Stimulated activated CD8-positive, alpha-beta memory T cell treated with anti-CD3 and anti-CD28 coated beads, Interleukin-4, amount 100 ng/mL, for 24 hours (primary cell): ENCODE data around the gene PIAS4.
A peak's percentile ranks its signal among the peaks of the same experiment; 100 is the strongest.

Experiments used
- DNase-seq: peaks from one replicate; pipeline ENCODE4 v3.0.0-alpha.2; 2020; ENCODE audit warnings: low read depth

The PIAS4 gene

DNA sequence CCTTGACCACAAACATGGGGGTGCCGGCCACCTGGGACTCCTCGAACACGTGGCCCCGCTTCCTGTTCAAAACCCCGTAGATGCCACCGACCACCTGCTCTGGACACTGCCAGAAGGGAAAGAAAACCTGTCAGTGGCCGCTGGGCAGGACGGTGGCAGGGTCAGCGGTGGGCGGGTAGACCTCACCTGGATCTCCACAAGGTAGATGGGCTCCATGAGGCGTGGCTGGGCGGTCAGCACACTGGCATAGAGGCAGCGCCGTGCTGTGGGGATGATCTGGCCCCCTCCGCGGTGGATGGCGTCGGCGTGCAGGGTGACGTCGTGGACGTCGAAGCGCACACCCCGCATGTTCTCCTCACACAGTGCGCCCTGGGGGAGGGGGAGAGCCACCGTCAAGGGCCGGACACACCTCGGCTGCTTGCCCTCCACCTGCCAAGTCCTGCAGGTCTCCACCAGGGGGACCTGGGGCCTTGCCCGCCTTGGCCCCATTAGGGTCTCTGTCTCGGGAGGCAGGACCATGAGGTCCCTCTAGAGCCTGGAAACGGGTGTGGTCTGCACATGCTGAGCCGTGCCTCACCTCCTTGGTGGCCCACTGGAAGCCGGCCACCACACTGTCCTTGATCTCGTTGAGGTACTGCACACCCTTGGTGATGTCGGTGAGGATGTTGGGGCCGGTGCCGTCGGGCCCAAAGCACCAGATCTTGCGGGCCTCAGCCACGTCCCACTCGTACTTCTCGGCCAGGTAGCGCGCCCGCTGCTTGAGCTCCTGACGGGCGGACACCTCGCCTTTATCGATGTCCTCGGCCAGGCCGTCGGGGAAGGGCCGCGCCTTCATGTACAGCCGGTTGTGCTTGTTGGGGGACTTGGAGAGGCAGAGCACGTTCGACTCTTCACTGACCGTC lies 30.0 kb upstream of the PIAS4 start:
- no peak for DNase-seq

DNA sequence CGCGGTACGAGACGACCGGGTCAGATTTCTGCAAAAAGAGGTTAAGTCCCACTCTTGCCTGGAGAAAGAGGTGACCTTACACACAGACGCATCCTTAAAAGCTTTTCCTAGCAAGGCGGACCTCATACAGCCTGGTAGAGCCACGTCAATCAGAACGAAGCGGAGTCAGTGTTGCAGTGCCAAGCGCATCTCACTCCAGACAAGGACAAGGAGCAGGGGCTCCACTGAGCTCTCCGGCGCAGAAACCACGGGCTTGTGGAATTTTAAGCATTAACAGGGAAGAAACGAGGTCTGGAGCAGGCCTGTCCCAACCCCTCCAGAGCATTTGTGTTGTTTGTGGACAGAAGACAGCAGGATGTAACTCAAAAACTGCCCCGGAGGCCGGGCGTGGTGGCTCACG lies 29.4 kb upstream of the PIAS4 start:
- DNase-seq: no peak

DNA sequence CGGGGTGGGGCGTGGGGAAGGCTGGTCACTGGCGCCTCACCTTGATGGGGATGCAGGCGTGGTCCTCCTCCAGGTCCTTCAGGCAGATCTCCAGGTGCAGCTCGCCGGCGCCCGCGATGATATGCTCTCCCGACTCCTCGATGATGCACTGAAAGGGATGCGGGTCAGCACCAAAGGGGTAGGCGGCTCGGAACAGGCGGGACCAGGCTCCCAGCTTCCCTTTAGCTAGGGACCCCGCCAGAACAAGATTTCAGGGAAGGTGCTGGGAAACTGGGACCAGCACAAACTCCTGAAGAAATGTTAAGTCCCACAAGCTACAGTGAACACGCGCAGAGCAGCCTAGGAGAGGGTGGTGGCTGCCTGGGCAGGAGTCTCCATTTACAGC lies 28.3 kb upstream of the PIAS4 start:
- no peak for DNase-seq

DNA sequence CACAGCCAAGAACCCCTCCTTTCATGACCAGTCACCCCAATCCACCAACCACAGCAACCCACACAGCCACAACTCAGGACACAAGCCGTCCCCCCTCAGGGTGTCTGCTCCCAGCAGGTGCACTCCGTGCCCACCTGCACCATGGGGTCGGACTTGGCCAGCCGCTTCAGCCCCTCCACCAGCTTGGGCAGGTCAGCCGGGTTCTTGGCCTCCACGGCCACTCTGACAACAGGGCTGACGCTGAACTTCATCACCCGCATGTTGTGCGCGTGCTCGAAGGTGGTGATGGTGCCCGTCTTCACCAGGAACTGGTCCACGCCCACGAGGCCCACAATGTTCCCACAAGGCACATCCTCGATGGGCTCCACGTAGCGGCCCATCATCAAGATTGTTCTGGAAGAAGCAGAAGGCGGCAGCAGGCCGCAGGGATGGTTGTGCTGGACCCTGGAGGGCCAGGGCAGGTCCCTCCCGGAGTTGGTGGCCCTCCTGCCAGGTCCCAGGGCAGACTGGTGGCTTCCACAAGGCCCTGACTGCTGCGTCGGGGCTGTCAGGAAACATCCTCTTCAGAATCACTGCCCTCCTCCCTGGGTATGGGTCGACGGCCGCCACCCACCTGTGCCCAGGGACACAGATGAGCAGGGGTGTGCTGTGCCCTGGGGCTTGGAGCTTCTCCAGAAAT lies 27.7 kb upstream of the PIAS4 start:
- no peak for DNase-seq

DNA sequence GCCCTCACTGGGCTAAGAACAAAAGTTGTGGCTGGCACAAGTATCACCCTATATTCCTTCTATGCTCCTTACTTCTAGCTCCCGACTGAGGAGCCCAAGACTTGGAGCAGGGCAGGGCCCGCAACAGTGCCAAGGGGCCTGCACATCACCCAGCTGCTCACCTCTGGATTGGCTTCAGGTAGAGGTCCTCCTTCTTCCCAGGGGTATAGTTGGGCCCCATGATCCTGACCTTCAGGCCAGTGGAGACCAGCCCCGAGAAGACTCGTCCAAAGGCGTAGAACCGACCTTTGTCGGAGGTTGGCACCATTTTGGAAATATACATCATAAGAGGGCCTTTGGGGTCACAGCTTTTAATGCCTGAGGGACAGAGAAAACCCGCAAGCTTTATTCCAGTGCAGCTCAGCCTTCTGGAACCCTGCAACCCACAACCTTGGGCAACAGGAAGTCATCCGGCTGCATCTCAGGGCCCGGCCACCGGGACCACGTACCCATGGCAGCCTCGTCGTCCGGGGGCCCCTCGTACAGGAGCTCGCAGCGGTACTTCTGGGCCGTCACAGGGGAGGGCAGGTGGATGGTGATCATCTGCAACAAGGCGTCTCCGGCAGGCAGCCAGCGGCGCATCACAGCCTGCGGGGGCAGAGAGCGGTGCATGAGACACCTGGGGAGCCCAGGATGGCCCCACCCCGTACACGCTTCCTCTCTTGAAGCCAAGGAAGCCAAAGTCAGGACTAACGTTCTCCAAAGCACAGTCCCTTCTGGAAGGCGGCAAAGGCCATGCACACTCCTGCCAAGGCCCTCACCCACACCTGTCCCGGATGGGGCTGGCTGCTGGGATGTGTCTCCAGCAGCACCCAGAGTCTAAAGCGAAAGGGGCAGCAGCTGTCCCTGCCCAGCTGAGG lies 26.9 kb upstream of the PIAS4 start:
- DNase-seq: no peak

DNA sequence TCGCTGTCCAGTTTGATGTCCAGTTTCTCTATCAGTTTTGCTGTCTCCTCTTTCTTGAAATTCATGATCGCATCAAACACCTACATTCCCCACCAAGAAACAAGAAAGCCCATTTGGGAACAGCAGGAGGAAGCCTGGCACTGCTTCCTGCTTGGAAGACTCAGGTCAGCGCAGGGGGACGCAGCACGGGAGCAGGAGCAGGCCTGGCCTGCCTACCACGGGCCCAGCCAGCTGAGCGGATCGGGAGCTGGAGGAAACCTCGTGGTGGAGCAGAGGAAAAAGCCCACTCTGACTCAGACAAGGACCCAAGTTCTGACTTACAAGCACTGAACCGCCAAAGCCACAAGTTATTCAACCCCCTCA lies 26.2 kb upstream of the PIAS4 start:
- no peak for DNase-seq

DNA sequence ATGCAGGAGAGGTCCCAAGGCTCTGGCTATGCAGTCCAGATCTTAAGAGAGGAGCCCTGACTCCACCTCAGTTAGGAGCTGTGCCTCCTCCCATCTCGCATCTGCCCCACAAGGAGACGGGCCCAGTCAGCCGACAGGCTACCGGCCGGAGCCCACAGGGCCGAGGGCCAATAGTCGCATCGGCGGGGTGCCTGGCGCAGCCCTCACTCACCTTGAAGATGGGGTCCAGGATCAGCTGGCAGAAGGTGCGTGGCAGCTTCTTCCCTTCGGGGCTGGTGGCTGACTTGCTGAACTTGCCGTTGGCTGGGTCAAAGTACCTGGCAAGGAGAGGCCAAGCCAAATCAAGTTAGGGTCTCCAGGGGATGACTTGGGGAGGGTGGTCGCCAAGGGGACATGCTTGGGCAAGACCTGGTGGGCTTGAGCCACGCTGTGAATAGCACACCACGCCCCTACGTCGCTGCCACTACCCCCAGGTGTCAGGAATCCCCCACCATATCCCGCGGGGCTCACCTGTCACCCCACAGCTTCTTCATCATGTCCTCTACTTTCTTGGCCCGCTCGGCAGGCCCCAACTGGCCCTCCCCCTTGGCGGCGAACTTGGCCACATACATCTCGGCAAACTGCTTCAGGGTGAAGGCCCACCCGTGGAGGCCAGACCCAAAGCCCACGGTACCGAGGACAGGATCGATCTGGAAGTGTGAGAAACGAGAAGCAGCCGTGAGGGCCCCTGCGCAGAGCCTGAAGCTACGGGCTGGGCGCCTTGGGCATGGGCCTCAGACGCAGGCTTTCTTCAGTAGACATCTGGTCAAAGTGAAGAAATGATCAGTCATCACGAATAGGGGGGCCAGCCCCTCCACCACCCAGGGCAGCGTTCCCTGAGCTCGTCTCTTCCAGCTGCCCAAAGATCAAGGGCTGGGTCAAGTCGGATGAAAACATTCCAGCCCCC lies 25.5 kb upstream of the PIAS4 start:
- no peak for DNase-seq

DNA sequence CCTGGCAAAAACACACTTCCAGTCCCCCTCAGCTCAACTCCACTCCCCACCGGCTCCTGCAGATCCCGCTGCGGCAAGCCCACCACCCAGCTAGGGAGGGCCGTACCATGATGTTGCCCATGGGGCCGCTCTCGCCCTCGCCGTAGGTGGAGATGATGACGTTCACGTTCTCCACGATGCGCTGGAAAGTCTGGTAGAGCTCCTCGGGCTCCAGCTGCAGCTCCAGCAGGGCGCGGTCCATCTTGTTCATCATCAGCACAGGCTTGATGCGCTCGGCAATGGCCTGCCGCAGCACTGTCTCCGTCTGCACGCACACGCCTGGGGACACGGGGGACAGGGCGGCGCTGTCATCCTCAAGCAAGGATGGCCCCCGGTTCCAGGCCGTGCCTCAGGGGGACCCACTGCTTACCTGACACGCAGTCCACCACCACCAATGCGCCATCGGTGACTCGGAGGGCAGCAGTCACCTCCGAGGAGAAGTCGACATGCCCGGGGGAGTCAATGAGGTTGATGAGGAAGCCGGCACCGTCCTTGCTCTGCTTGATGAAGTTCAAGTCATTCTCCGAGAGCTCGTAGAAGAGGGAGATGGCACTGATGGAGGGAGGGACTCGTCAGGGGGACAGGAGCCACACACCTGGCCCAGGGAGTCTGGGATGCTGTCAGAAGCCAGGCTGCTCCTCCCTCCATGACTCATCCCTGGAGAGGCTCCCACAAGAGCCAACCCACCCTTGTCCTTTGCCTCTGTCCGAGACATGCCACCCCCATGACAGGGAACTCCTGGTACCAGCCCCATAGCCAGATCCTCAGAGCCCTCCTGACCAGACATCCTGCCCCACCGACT lies 24.6 kb upstream of the PIAS4 start:
- no peak for DNase-seq

DNA sequence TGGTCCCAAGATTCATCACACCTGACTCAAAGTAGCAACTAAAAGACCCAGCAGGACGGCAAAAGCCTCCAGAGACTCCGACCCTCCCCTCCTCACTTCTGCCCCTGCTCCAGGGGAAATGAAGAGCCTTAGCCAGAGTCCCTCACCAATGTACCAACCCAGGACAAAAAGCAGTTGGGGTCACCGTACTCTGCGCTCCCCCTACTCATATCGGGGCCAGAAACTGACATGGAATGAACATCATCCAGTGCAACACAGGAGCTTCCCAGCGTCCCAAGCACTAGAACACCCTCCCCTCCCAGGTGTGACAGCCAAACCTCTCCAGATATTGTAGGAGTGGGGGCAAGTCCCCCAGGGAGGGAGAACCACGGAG lies 24.0 kb upstream of the PIAS4 start:
- DNase-seq: no peak

DNA sequence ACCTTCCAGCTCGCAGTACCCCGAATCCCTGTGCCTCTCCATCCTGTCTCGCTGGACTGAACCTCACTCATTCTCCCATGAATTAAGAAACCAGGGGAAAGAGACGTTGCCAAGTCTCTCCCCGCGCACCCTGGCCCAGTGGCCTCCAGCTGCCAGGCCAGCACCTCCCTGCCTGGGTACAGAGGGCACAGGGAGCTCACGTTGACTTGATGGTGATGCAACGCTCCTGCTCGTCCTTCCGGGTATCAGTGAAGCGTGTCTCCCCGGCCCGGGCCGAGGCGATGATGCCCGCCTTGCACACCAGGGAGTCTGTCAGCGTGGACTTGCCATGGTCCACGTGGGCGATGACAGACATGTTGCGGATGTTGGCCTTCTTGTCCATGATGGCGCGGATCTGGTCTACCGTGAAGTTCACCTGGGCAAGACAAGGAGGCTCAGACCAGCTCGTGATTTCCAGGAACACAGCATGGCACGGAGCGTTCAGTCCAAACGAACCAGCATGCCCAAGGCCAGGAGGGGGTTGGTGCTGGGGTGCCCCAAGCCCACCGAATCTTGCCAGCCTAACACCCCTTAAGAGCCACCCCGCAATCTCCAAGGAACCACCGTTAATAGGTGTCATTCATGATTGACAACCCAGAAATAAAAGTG lies 23.5 kb upstream of the PIAS4 start:
- no peak for DNase-seq

DNA sequence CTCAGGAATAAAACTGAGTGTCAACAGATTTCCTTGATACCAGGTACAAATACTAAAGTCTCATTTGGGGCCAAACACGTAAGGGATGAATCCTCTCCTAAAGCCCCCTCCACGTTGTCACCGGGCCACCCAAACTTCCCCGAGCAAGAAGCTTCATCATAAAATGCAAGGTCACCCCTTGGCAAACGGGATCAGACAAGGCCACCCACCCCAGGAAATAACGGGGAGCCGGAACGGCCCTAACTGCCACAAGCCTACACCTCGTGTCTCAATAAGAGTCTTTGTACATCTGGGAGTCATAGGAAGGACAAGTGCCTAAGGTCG lies 23.0 kb upstream of the PIAS4 start:
- no peak for DNase-seq

DNA sequence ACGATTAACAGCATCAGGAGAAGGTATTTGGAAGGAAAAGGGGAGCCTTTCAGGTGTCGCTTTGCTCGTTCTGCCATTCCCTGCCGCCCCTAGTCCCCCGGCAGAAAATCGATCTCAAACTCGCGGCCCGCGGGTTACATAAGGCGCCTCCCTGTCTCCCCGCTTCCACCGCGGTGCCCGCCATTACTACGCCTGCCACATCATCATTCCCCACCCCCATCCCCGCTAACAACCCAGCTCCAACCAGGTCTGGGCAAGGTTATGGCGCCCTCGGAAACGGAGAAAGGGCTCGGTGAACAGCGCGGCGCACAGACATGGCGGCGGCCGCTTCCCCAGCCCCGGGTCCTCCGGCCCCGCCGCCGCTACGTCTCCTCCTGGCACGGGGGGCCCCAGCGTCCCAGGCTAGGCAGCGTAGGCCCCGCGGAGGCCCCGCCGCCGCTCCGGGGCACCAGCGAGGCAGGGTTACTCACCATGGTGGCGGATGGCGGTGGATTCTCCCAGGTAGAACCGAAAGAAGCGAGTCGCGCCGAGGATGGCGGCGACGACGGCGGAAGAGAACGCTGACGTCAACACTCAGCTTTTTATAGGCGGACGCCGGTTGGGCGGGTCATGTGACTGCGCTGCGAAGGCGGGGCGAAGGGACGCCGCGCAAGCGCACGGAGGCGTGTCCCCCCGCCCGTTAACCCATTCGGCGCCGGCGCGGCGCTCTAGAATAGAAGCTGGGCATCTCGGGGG lies 22.5 kb upstream of the PIAS4 start, which contains the start of gene EEF2:
EEF2 (minus strand) TSS at position 556 of the 735 bp plus-strand sequence; CDS start at position 473, 83 bp downstream.
- peak; percentile 80 for DNase-seq

DNA sequence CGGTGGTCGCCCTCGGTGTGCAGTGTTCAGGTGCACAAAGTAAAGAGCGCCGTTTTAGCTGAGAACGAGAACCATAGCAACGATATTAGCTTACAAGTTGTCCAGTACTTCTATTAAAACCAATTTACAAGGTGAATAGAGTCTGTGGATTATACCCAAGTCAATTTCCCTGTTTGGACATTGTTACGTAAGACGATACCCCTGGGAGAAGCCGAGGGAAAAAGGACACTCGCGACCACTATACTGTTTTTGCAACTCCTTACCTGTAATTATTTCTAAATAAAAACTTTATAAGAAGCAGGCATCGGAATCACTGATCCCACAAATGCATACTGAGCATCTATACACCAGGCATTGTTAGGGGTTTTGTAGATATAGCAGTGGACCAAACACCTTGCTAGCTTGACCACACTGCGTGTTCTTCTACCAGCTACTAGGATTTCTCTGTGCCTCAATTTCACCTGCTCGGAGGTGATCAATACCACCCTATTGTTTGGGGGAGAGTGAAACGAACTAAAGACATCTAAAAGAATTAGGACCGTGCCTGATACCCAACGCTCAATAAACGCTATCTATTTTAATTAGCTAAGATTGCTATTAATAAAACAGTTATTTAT lies 21.8 kb upstream of the PIAS4 start:
- DNase-seq: no peak

DNA sequence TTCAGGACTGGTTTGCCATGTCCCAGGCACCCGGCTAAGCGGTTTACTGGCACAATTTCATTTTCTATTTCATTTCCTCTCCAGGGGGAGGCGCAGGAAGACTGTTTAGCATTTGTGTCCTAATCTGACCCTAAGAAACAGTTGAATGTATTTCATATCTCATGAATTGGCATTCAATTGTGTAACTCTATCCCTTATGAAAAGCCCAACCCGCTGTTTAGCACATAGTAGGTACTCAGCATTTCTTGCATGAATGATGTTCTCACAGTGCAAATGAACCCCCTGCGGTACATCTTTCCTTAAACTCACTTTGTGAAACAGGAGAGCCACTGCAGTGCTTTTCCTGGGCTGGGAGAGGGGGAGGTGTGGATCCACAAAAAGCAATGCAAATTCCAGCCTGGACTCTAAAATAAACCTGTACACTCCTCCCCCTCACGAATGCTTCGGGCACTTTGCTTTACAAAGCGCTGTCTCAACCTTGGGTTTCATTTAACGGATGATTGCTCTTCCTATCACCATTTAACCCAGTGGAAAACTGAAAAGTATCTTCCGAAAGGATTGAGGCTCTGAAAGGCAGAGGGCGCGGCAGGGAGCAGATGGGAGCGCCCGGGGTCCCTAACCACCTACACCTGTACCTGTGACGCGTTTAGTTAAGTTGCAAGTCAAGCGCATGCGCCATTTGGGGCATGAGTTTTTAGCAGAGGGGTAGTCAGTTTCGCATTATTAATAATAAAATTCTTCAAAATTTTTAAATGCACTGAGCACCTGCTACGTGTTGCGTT lies 21.1 kb upstream of the PIAS4 start:
- DNase-seq: no peak

DNA sequence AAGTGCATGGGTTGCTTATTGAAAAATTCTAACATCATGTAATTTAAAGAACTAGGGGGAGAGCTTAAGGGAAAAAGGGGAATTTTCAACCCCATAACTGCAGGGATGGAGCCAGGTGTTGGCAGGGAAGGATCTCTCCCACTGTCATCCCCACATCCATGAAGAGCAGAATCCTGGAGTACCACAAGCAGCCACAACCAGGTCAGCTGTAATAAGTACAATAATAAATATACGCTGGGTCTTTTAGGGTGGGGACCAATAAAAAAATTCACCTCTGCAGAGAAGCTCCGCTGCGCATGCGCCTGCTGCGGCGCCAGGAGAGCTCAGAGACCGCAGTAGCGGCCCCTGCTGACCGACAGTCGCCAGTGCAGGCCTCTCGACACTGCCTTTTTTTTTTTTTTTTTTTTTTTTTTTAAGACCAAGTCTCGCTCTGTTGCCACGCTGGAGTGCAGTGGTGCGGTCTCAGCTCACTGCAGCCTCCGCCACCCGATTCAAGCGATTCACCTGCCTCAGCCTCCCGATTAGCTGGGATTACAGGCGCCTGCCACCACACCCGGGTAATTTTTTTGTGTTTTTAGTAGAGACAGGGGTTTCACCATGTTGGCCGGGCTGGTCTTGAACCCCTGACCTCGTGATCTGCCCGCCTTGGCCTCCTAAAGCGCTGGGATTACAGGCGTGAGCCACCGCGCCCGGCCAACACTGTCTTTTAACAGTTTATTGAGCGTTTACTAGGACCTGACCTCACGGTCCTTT lies 19.7 kb upstream of the PIAS4 start:
- peak; percentile 82 for DNase-seq

DNA sequence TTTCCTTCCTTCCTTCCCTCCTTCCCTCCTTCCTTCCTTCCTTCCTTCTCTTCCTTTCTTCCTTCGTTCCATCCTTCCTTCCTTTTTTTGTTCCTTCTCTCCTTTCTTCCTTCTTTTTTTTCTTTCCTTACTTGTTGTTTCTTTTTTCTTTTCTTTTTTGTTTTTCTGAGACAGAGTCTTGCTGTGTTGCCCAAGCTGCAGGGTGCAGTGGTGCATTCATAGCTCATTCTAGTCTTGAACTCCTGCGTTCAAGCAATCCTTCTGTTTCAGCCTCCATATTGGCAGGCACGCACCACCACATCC lies 16.8 kb upstream of the PIAS4 start:
- no peak for DNase-seq

DNA sequence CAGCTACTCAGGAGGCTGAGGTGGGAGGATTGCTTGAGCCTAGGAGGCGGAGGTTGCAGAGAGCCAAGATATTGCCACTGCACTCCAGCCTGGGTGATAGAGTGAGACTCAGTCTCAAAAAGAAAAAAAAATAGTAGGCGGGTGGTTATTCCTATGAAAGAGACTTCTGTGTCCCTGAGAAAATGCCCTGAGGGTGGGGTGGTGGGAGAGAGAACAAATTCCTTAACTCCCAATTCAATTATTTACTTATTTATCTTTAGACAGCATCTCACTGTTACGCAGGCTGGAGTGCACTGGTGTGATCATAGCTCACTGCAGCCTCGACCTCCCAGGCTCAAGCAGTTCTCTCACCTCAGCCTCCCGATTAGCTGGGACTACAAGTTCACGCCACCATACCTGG lies 11.9 kb upstream of the PIAS4 start:
- no peak for DNase-seq
